Adrenal gland (tissue), 5 donors: ENCODE results near the gene PDCD11.

Experiments
- POLR2A ChIP-seq, 2 donors: fragments of 450-650 bp; IDR thresholded peaks; one replicate each; pipeline ENCODE4 v1.6.1; 2017; ENCODE audit warnings: antibody characterized with exemption in 2 of 2, mild to moderate bottlenecking in 2 of 2, moderate library complexity in 1 of 2
- TF ChIP-seq, protein P1 (sequence below), 6 experiments: fragments of 450-650 bp in 4 of 6; fragments of 200-600 bp in 2 of 6; sonication (generic) in 1 of 6; IDR thresholded peaks; 1 replicate in 5 of 6; 2 replicates in 1 of 6; pipeline versions ENCODE4 v1.5.1 to v1.8.0; 2016 to 2021; ENCODE audit warnings: antibody characterized with exemption in 6 of 6, mild to moderate bottlenecking in 2 of 6, moderate library complexity in 1 of 6
- donor health status: DM: no; HTN: no; CAD: no.

DNA sequence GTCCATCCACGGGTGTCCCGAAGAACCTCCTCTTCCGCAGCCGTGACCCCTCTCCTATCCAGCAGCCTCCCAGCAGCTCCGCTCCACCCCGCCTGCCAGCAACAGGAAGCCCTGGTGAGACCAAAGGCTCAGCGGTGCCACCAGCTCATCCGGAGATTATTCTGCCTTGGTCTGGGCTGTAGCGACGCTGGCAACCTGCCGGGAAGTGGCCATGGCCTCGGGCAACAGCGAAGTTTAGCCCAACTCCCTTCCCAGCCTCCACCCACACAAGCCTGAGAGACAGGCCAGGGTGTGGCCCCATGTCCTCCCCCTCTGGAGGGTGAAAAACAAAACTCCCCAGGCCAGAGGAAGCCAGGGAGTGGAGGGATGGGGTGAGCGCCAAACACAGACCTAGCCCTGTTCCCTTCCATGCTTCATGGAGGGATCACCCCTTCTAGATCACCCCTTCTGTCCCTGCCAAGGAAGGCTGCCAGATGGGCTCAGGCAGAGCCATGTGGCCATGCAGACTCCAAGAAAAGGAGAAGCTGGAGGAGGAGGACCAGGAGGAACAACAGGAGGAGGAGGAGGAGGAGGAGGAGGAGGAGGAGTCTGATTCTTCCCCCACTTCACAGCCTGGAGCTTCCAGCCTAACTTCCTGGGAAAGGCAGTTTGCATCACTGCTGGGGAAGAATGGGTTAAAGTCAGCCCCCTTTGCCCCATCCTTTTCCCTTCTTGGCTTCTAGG, 54.8 kb downstream of the PDCD11 start:
- TF ChIP-seq, protein P1, sequence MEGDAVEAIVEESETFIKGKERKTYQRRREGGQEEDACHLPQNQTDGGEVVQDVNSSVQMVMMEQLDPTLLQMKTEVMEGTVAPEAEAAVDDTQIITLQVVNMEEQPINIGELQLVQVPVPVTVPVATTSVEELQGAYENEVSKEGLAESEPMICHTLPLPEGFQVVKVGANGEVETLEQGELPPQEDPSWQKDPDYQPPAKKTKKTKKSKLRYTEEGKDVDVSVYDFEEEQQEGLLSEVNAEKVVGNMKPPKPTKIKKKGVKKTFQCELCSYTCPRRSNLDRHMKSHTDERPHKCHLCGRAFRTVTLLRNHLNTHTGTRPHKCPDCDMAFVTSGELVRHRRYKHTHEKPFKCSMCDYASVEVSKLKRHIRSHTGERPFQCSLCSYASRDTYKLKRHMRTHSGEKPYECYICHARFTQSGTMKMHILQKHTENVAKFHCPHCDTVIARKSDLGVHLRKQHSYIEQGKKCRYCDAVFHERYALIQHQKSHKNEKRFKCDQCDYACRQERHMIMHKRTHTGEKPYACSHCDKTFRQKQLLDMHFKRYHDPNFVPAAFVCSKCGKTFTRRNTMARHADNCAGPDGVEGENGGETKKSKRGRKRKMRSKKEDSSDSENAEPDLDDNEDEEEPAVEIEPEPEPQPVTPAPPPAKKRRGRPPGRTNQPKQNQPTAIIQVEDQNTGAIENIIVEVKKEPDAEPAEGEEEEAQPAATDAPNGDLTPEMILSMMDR (IDR thresholded peaks at IDR 0.05), result no peak
- TF ChIP-seq POLR2A (IDR thresholded peaks at IDR 0.05), result peak in 1 of 2 donors; percentile 46
